Activated naive CD8-positive, alpha-beta T cell (primary cell): Measurements from ENCODE around the gene KLC3.
"Not testable (repeated sequence)": the region's sequence is repeated elsewhere in the genome, so short reads cannot be mapped to it uniquely, and the experiment has no call there.

Source experiments
- H3K27ac Mint-ChIP-seq: one replicate; pipeline ENCODE4 v1.8.0; 2021; ENCODE audit warnings: mixed read lengths
- H3K27me3 Mint-ChIP-seq: one replicate; pipeline ENCODE4 v1.8.0; 2021; ENCODE audit warnings: mixed read lengths
- H3K36me3 Mint-ChIP-seq: one replicate; pipeline ENCODE4 v1.8.0; 2021; ENCODE audit warnings: mixed read lengths
- H3K4me1 Mint-ChIP-seq: one replicate; pipeline ENCODE4 v1.8.0; 2021; ENCODE audit warnings: low read depth, mixed read lengths
- H3K4me3 Mint-ChIP-seq: one replicate; pipeline ENCODE4 v1.8.0; 2021; ENCODE audit warnings: mild to moderate bottlenecking, mixed read lengths
- H3K9me3 Mint-ChIP-seq: one replicate; pipeline ENCODE4 v1.8.0; 2021; ENCODE audit warnings: low read depth, mixed read lengths

The KLC3 gene

DNA sequence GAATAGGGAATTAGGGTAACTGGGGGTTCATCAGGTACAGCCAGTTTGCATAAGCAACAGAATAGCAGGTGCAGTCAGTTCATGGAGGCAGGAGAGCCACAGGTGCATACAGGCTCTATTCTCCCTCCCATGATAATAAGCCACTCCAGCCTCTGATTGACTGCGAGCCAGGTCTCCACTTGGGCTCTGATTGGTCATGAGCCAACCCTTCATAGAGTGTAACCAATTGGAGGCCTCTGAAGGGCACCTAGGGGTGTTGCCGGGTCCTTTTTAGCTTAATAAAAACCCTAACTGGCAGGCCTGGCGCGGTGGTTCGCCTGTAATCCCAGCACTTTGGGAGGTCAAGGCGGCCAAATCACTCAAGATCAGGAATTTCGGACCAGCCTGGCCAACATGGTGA is 9.1 kb upstream of the KLC3 start:
- H3K9me3 Mint-ChIP-seq: no peaks in the 10 kb centered on the region
- H3K36me3 Mint-ChIP-seq: no peaks in the 10 kb centered on the region
- no peak overlapping the region for H3K27ac Mint-ChIP-seq
- no peak overlapping the region for H3K4me3 Mint-ChIP-seq
- H3K27me3 Mint-ChIP-seq: peaks cover 3% of the 10 kb centered on the region
- no peaks in the 10 kb centered on the region for H3K4me1 Mint-ChIP-seq

DNA sequence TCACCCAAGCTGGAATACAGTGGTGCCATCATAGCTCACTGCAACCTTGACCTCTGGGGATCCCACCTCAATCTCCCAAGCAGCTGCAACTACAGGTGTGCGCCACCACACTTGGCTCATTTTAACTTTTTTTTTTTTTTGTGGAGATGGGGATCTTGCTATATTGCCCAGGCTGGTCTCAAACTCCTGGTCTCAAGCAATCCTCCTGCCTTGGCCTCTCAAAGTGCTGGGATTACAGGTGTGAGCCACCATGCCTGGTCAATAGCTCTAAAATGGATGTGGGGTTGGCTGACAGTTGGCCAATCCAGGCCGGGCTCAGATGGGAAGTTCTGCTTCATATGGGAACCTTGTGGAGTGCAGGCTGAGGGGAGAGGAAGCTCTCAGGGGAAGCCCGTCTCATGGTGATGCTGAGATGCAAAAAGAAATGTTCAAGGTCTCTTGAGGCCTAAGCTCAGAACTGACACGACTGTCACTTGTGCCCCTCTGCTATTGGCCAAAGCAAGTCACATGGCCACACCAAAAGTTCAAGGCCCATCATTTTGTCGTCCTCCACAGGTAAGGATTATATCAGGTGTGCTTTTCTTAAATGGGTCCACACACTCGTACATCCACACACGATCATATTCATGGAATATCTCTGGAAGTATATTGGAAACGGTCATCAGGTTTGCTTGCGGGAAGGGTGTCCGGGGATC is 6.8 kb upstream of the KLC3 start:
- Mint-ChIP-seq H3K9me3 (no peaks in the 10 kb centered on the region), H3K4me3 (no peak overlapping the region), H3K4me1 (peaks cover 2% of the 10 kb centered on the region), H3K27ac (no peak overlapping the region), H3K36me3 (no peaks in the 10 kb centered on the region), H3K27me3 (peaks cover 10% of the 10 kb centered on the region)

DNA sequence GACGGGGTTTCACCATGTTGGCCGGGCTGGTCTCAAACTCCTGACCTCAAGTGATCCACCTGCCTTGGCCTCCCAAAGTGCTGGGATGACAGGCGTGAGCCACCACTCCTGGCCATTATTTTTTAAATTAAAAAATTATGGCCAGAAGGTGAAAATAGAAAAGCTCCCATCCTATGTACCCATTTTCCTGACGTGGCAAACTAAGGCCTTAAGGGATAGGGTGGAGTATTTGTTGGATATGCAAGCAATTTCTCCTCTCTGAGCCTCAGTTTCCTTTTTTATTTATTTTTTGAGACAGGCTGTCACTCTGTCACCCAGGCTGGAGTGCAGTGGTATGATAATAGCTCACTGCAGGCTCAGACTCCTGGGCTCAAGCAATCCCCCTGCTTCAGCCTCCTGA is 5.7 kb upstream of the KLC3 start:
- not testable (repeated sequence) for H3K4me3 Mint-ChIP-seq, H3K27ac Mint-ChIP-seq, H3K36me3 Mint-ChIP-seq, H3K4me1 Mint-ChIP-seq, H3K9me3 Mint-ChIP-seq
- peaks cover 15% of the 10 kb centered on the region for H3K27me3 Mint-ChIP-seq

DNA sequence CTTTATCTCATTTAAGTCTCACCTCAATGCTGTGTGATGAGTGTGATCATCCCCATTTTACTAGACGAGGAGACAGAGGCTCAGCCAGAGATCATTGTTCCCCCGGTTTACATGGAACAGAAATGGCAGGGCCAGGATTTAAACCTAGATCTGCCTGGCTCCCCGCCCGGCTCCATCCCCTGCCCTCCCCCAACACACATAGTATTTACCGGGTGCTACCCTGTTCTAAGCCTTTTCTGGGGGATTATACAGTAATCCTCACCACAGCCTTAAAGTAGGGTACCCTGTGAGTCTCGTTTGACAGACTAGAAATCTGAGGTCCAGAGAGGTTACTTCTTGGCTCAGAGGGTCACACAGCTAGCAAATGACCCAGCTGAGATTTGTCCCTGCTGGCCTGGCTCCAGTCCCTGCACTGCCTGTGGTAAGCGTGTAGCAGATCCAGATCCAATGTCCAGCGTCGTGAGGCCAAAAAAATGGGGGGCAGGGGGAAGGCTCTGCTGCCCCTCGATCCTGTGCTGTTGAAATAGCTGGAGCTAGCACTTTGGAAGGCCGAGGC is 3.8 kb upstream of the KLC3 start:
- Mint-ChIP-seq H3K36me3 (no peaks in the 10 kb centered on the region), H3K4me1 (peaks cover 6% of the 10 kb centered on the region), H3K27me3 (peaks cover 18% of the 10 kb centered on the region), H3K27ac (no peak overlapping the region), H3K9me3 (no peaks in the 10 kb centered on the region), H3K4me3 (no peak overlapping the region)

DNA sequence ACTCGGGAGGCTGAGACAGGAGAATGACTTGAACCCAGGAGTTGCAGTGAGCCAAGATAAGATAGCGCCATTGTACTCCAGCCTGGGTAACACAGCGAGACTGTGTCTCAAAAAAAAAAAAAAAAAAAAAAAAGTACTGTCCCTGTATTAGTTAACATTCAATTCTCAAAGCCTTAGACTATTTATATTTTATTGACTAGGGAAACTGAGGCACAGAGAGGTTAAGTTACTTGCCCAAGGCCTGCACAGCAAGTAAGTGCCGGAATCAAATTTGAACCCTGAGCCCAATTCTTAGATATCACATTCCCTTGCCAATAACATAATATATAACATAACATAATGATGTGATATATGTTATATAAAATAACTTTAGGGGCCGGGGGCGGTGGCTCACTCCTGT is 921 bp upstream of the KLC3 start:
- H3K4me3 Mint-ChIP-seq: no peak overlapping the region
- no peak overlapping the region for H3K27ac Mint-ChIP-seq
- no peaks in the 10 kb centered on the region for H3K36me3 Mint-ChIP-seq

DNA sequence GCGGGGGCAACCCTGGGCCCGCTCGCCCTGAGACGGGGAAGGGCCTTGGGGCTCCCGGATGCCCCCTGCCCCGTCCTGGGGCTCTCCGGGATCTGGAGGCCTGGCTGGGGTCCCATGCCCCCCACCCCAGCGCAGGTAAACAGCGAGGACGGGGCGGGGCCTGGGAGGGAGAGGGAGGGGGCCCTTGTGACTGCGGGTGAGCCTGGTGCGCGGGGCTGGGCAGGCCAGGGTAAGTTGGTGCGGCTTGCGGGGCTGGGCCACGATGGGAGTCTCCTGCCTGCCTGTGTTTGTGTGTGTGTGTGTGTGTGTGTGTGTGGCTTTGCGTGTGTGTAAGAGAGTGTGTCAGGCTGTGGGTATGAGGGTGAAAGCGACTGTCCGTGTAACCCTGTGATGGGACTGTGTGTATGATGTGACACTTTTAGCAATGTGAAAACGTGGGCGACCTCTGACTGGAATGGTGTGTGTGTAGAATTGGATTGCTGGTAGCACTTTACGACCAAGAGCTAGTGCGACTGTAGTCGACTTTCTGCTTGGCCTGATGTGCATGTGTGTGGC is 426 bp downstream of the KLC3 start:
- peaks cover 23% of the 10 kb centered on the region for H3K27me3 Mint-ChIP-seq
- no peaks in the 10 kb centered on the region for H3K36me3 Mint-ChIP-seq
- H3K4me3 Mint-ChIP-seq: no peak overlapping the region
- H3K27ac Mint-ChIP-seq: no peak overlapping the region
- peaks cover 6% of the 10 kb centered on the region for H3K4me1 Mint-ChIP-seq
- H3K9me3 Mint-ChIP-seq: no peaks in the 10 kb centered on the region

More for the DNA sequence above, 921 bp upstream of the KLC3 start:
- H3K4me1 Mint-ChIP-seq: peaks cover 6% of the 10 kb centered on the region
- no peaks in the 10 kb centered on the region for H3K9me3 Mint-ChIP-seq
- H3K27me3 Mint-ChIP-seq: peaks cover 21% of the 10 kb centered on the region

DNA sequence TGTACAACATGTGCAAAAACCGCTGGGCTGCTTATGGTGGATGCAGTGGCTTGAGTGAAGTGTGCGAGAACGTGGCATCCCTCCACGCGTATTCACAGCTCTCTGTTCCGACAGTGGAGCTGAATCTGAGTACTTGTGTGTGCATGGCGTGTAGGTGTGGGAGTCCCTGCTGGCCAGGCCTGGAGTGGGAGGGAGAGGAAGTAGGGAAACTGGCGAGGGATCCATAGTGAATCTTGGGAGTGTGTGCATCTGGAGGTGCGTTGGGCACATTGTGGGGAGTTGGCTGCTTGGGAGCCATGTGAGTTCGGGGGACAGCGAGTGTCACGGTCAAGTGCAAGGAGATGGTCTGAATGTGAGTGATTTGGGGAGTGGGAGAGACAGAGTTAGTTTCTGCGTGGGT is 2.4 kb downstream of the KLC3 start:
- Mint-ChIP-seq H3K9me3 (no peaks in the 10 kb centered on the region), H3K27me3 (peaks cover 21% of the 10 kb centered on the region), H3K4me3 (no peak overlapping the region), H3K4me1 (peaks cover 6% of the 10 kb centered on the region), H3K36me3 (no peaks in the 10 kb centered on the region), H3K27ac (no peak overlapping the region)

DNA sequence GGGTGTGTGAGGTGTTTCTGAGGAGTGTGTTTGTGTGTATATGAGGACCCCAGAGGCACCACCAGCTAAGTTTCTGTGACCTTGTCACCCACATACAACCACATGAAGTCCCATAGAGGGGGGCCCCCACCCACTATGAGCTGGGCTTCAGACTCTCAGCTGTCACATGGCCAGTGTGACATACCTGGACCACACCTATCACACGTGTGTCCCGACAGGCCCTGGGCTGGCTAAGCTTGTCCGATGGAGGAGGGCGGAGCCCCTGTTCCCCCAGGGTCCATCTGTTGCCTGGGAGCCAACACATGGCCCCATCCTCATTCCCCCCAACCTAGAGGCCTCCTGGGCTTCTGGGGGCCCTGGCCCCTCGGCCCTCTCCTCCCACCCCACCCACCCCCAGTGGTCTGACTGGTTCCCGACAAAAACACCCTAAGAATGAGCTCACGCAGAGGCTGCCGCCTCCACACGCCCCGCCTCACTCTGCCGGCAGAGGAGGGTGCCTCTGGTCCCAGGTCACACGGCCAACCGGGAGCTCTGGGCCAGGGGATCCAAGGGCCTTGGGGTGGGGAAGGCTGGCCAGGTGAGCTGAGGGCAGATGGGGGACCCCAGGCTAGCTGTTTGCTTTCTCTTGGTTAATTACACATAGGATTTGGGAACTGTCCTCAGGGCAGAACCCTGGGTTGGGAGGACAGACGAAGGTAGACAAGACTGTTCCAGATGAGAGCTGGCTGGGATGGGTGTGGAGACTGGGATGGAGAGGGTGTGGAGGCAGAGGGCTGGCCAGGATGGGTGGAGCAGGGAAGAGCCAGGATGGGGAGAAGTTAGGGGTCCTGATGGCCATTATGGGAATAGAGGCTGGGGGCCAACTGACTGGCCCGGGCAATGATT is 4.3 kb downstream of the KLC3 start:
- H3K27me3 Mint-ChIP-seq: peaks cover 11% of the 10 kb centered on the region
- H3K4me3 Mint-ChIP-seq: no peak overlapping the region
- H3K4me1 Mint-ChIP-seq: peaks cover 4% of the 10 kb centered on the region
- H3K9me3 Mint-ChIP-seq: no peaks in the 10 kb centered on the region
- H3K27ac Mint-ChIP-seq: no peak overlapping the region
- no peaks in the 10 kb centered on the region for H3K36me3 Mint-ChIP-seq

DNA sequence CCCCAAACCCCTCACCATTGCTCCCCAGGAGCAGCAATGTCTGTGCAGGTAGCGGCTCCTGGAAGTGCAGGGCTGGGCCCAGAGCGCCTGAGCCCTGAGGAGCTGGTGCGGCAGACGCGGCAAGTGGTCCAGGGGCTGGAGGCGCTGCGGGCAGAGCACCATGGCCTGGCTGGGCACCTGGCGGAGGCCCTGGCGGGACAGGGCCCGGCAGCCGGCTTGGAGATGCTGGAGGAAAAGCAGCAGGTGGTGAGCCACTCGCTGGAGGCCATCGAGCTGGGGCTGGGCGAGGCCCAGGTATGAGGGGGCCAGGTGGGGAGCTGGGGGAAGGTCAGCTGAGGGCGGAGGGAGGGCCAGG is 4.9 kb downstream of the KLC3 start:
- peaks cover 7% of the 10 kb centered on the region for H3K27me3 Mint-ChIP-seq
- H3K4me3 Mint-ChIP-seq: no peak overlapping the region
- no peaks in the 10 kb centered on the region for H3K9me3 Mint-ChIP-seq

DNA sequence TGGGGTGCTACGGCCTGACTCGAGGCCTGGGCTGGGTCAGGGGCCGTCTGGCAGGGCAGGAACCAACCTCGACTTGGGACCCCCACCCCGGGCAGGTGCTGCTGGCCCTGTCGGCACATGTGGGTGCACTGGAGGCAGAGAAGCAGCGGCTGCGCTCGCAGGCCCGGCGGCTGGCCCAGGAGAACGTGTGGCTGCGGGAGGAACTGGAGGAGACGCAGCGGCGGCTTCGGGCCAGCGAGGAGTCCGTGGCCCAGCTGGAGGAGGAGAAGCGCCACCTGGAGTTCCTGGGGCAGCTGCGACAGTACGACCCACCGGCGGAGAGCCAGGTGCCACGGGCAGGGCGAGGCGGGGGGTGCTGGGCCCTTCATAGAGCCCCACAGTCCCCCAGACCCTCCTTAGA is 5.9 kb downstream of the KLC3 start:
- no peak overlapping the region for H3K27ac Mint-ChIP-seq
- H3K4me3 Mint-ChIP-seq: no peak overlapping the region
- H3K27me3 Mint-ChIP-seq: peaks cover 7% of the 10 kb centered on the region
- no peaks in the 10 kb centered on the region for H3K9me3 Mint-ChIP-seq
- H3K36me3 Mint-ChIP-seq: no peaks in the 10 kb centered on the region
- H3K4me1 Mint-ChIP-seq: no peaks in the 10 kb centered on the region

More for the DNA sequence above, 4.9 kb downstream of the KLC3 start:
- H3K4me1 Mint-ChIP-seq: no peaks in the 10 kb centered on the region
- H3K36me3 Mint-ChIP-seq: no peaks in the 10 kb centered on the region
- H3K27ac Mint-ChIP-seq: no peak overlapping the region

DNA sequence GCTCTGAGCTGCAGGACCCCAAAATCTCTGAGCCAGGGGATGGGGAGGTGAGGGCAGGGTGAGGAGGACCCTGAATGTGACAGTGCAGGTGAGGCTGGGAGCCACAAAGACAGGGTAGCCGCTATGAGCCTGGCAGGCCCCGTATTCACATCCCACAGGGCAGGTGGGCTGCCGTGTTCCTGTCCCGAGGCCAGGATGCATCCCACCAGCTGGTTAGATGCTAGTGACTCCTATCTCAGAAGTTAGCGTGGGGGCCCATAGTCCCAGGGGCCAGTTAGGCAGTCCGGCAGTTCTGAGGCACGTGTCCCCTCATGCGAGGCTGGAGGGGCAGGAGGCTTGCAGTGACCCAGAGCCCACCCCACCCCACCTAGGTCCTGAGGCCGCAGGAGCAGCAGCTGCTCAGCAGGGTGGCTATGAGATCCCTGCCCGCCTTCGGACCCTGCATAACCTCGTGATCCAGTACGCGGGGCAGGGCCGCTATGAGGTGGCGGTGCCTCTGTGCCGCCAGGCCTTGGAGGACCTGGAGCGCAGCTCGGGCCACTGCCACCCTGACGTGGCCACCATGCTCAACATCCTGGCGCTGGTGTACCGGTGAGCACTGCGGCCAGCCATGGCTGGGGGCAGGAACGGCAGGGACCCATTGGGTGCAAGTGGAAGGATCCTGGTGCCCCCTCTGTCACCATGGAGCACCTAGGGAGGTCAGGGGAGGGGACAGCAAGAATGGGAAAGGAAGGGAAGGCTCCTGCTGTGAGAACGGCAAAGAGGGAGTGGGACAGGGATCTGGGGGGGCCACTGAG is 7.2 kb downstream of the KLC3 start:
- Mint-ChIP-seq H3K27ac (no peak overlapping the region), H3K4me1 (no peaks in the 10 kb centered on the region), H3K4me3 (no peak overlapping the region), H3K27me3 (peaks cover 7% of the 10 kb centered on the region), H3K9me3 (no peaks in the 10 kb centered on the region), H3K36me3 (no peaks in the 10 kb centered on the region)

DNA sequence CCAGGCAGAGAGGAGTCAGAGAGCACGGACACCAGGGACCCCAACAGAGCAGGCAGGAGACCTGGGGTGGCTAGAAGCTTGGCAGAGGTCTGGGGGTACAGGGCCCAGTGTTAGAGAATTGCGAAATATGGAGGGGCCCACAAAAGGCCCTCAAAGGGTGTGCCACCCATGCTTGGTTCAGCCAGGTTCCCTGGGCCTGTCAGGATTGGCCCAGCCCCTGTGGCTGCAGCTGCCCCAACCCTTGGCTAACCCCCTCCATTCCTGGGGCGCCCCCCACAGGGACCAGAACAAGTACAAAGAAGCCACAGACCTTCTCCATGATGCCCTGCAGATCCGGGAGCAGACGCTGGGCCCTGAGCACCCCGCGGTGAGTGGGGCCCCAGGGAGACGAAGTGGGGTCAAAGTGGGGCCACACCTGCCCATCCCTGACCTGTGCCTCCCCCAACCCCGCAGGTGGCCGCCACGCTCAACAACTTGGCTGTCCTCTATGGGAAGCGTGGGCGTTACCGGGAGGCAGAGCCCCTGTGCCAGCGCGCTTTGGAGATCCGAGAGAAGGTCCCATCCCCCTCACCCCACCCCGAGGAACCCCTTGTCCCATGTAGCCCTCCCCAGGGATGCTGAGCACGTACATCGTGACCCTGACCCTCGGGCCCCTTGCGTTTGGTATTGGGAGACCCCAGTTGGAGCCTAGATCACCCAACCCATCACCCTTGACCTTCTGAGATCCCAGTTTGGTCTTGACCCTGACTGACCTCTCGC is 8.0 kb downstream of the KLC3 start:
- Mint-ChIP-seq H3K4me3 (no peak overlapping the region), H3K4me1 (no peaks in the 10 kb centered on the region), H3K9me3 (no peaks in the 10 kb centered on the region), H3K27me3 (peaks cover 6% of the 10 kb centered on the region), H3K27ac (no peak overlapping the region), H3K36me3 (no peaks in the 10 kb centered on the region)

DNA sequence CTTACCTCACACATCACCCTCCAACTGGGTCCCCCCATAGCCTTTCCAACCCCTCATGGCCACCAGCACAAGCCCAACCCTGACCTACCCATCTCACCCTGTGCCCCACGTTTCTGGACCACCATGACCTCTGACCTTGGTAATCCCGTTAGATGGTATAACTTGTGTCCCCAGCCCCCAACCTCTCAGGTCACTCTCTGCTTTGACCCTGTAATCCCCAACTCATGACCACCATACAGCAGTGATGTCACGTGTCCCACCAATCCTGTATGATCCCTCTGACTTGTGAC is 8.5 kb downstream of the KLC3 start:
- H3K27ac Mint-ChIP-seq: no peak overlapping the region
- no peaks in the 10 kb centered on the region for H3K9me3 Mint-ChIP-seq
- H3K4me1 Mint-ChIP-seq: no peaks in the 10 kb centered on the region
- no peak overlapping the region for H3K4me3 Mint-ChIP-seq
- H3K27me3 Mint-ChIP-seq: peaks cover 4% of the 10 kb centered on the region
- no peaks in the 10 kb centered on the region for H3K36me3 Mint-ChIP-seq

DNA sequence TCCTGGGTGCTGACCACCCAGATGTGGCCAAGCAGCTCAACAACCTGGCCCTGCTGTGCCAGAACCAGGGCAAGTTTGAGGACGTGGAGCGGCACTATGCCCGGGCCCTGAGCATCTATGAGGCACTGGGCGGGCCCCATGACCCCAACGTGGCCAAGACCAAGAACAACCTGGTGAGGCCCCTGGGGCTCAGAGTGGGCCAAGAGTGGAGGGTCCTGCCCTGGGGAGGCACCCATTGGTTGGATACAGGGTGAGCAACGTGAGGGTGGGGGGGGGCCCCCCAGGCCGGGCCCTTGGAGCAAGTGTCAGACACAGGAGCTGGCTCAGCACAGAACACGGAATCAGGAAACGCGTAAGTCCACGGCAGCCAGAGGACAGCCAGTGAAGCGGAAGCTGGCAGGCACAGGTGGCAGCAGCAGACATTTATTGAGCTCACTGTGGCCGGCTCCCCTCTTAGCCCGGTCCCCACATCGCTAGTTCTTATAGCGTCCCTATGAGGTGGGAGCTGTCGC is 8.9 kb downstream of the KLC3 start:
- peaks cover 2% of the 10 kb centered on the region for H3K27me3 Mint-ChIP-seq
- no peaks in the 10 kb centered on the region for H3K4me1 Mint-ChIP-seq
- H3K27ac Mint-ChIP-seq: no peak overlapping the region
- no peaks in the 10 kb centered on the region for H3K36me3 Mint-ChIP-seq
- no peak overlapping the region for H3K4me3 Mint-ChIP-seq
- no peaks in the 10 kb centered on the region for H3K9me3 Mint-ChIP-seq
